Measurements from ENCODE around the gene PRKAB1. TPM values are rescaled to one million over a fixed set of nuclear protein-coding genes. Genes with fewer than 3 reads are reported as not detected.

Gene PRKAB1
- total RNA-seq, 3 donors from 2014 or later (not counting 1 experiment from before 2014, with no cell fraction given) = 21.8 to 34.6 (median 23.5) TPM

- Mint-ChIP-seq H3K9me3 (no peaks in the 10 kb centered on the region), H3K36me3 (no peaks in the 10 kb centered on the region), H3K27me3 (ENCODE audit: low read depth in 2 of 2) (no peaks in the 10 kb centered on the region), H3K4me1 (no peaks in the 10 kb centered on the region), H3K27ac (no peak overlapping the region), H3K4me3 (no peak overlapping the region)
- 95% methylated on average over 15 of the region's 15 CpGs for WGBS (ENCODE audit: insufficient coverage)
- no peak overlapping the region for H3K4me3 ChIP-seq (ENCODE audit: low read length)
- TF ChIP-seq CTCF (IDR thresholded peaks at IDR 0.05) = no peak
- no peak overlapping the region for H3K27ac ChIP-seq (ENCODE audit: low read length)
- no peaks in the 10 kb centered on the region for H3K4me1 ChIP-seq (ENCODE audit: control insufficient read depth, insufficient read depth, low read length)
- DNase-seq = no peak
- ATAC-seq = no peak
- no peaks in the 10 kb centered on the region for H3K36me3 ChIP-seq (ENCODE audit: control insufficient read depth, insufficient read depth, low read length)
- no peaks in the 10 kb centered on the region for H3K27me3 ChIP-seq (ENCODE audit: control insufficient read depth, insufficient read depth, low read length)
- H3K9me3 ChIP-seq (ENCODE audit: control insufficient read depth, insufficient read depth, low read length) = no peaks in the 10 kb centered on the region
- intact Hi-C loops (cut with micrococcal nuclease) = no loop called here
Observed at GRCh38 chr12:119710965-119711551, 43.1 kb downstream of the PRKAB1 start.

GRCh38 chr12:119711693-119712092 is 43.8 kb downstream of the PRKAB1 start:
- WGBS (ENCODE audit: insufficient coverage) = 99% methylated on average over 4 of the region's 4 CpGs
- H3K36me3 ChIP-seq (ENCODE audit: control insufficient read depth, insufficient read depth, low read length) = no peaks in the 10 kb centered on the region
- no peak overlapping the region for H3K27ac Mint-ChIP-seq

DNA sequence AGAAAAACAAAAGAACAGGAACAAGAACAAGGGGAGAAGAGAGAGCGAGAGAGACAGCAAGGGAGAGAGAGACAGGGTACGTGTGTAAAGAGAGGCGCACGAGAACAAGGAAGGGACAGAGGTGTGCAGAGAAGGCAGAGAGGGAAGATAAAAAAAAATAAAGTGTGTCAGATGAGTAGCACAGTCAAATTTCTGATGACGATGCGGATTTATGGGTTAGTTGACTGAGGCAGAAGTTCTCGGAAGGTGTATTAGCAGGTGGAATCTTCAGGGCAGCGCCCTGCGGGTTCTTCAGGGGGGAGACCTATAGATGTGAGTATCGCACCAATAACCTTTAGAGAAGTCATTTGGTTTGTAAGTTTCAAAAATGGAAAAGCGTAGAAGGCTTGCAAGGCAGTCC is 44.8 kb downstream of the PRKAB1 start:
- no peak for DNase-seq
- H3K27ac Mint-ChIP-seq = no peak overlapping the region
- no peak for ATAC-seq
- H3K27me3 Mint-ChIP-seq (ENCODE audit: low read depth in 2 of 2) = no peaks in the 10 kb centered on the region
- intact Hi-C loops (cut with micrococcal nuclease) = no loop called here
- no peaks in the 10 kb centered on the region for H3K36me3 Mint-ChIP-seq
- no peak overlapping the region for H3K4me3 Mint-ChIP-seq
- no peaks in the 10 kb centered on the region for H3K9me3 Mint-ChIP-seq
- no peak overlapping the region for H3K4me3 ChIP-seq (ENCODE audit: low read length)
- no peaks in the 10 kb centered on the region for H3K27me3 ChIP-seq (ENCODE audit: control insufficient read depth, insufficient read depth, low read length)
- TF ChIP-seq CTCF (IDR thresholded peaks at IDR 0.05) = no peak
- no peaks in the 10 kb centered on the region for H3K36me3 ChIP-seq (ENCODE audit: control insufficient read depth, insufficient read depth, low read length)
- H3K4me1 Mint-ChIP-seq = no peaks in the 10 kb centered on the region
- no peaks in the 10 kb centered on the region for H3K4me1 ChIP-seq (ENCODE audit: control insufficient read depth, insufficient read depth, low read length)
- no peak overlapping the region for H3K27ac ChIP-seq (ENCODE audit: low read length)
- no peaks in the 10 kb centered on the region for H3K9me3 ChIP-seq (ENCODE audit: control insufficient read depth, insufficient read depth, low read length)
- 98% methylated on average over 11 of the region's 11 CpGs for WGBS (ENCODE audit: insufficient coverage)

More at GRCh38 chr12:119711693-119712092, 43.8 kb downstream of the PRKAB1 start:
- no peaks in the 10 kb centered on the region for H3K4me1 Mint-ChIP-seq
- no peak overlapping the region for H3K4me3 Mint-ChIP-seq
- no peak overlapping the region for H3K27ac ChIP-seq (ENCODE audit: low read length)
- H3K9me3 ChIP-seq (ENCODE audit: control insufficient read depth, insufficient read depth, low read length) = no peaks in the 10 kb centered on the region
- no peaks in the 10 kb centered on the region for H3K4me1 ChIP-seq (ENCODE audit: control insufficient read depth, insufficient read depth, low read length)
- TF ChIP-seq CTCF (IDR thresholded peaks at IDR 0.05) = no peak
- H3K27me3 ChIP-seq (ENCODE audit: control insufficient read depth, insufficient read depth, low read length) = no peaks in the 10 kb centered on the region
- no peaks in the 10 kb centered on the region for H3K27me3 Mint-ChIP-seq (ENCODE audit: low read depth in 2 of 2)
- no peaks in the 10 kb centered on the region for H3K36me3 Mint-ChIP-seq
- H3K9me3 Mint-ChIP-seq = no peaks in the 10 kb centered on the region
- intact Hi-C loops (cut with micrococcal nuclease) = no loop called here
- ATAC-seq (no peak), DNase-seq (no peak)
- no peak overlapping the region for H3K4me3 ChIP-seq (ENCODE audit: low read length)

DNA sequence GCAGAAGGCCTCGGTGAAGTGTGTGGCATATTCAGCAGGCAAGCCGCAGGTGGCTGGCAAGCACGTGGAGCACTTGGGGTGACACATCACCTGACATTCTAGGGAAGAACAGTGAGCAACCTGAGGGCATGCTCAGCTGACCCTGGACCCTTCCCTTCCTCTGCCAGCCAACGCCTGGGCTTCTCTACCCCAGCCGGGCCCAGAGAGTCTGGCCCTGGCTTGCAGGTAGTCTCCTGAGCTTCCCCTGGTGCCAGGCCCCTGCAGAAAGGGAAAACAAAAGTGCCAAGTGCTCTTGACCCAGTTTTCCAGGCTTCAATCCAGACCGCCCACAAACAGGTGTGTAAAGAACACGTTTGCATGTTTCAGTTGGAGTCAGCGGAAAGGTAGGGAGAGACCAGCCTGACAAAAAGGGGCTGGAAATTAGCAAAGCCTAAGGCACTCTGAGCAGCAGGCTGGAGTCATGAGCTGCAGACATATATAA is 45.7 kb downstream of the PRKAB1 start:
- no peak overlapping the region for H3K4me3 ChIP-seq (ENCODE audit: low read length)
- no peaks in the 10 kb centered on the region for H3K4me1 Mint-ChIP-seq
- no peaks in the 10 kb centered on the region for H3K27me3 ChIP-seq (ENCODE audit: control insufficient read depth, insufficient read depth, low read length)
- no peak overlapping the region for H3K4me3 Mint-ChIP-seq
- H3K9me3 Mint-ChIP-seq = no peaks in the 10 kb centered on the region
- DNase-seq (no peak), ATAC-seq (no peak)
- H3K4me1 ChIP-seq (ENCODE audit: control insufficient read depth, insufficient read depth, low read length) = no peaks in the 10 kb centered on the region
- WGBS (ENCODE audit: insufficient coverage) = 96% methylated on average over 8 of the region's 8 CpGs
- H3K9me3 ChIP-seq (ENCODE audit: control insufficient read depth, insufficient read depth, low read length) = no peaks in the 10 kb centered on the region
- H3K36me3 Mint-ChIP-seq = no peaks in the 10 kb centered on the region
- no peaks in the 10 kb centered on the region for H3K27me3 Mint-ChIP-seq (ENCODE audit: low read depth in 2 of 2)
- H3K27ac ChIP-seq (ENCODE audit: low read length) = no peak overlapping the region
- H3K36me3 ChIP-seq (ENCODE audit: control insufficient read depth, insufficient read depth, low read length) = no peaks in the 10 kb centered on the region
- intact Hi-C loops (cut with micrococcal nuclease) = no loop called here
- H3K27ac Mint-ChIP-seq = no peak overlapping the region
- no peak for TF ChIP-seq CTCF (IDR thresholded peaks at IDR 0.05)
